H9 (cell line): ENCODE results near the gene BLACAT1. TPM values are rescaled to one million over a fixed set of nuclear protein-coding genes. Genes with fewer than 3 reads are reported as not detected.

Experiments used
- microRNA-seq: library from miRNA; unstranded; fragments of <30 nt; microRNA quantifications from one replicate; pipeline ENCODE4, GENCODE V29; 2020; ENCODE audit warnings: borderline microRNAs expressed
- total RNA-seq: library from RNA; stranded (reverse); gene quantifications from 2 replicates; pipeline ENCODE4 v1.2.1, GENCODE V29; 2021

Gene BLACAT1
- total RNA-seq, 1 experiment from 2014 or later, result 4.0 TPM

Small RNA genes lying within 50 kb of the gene (microRNA-seq; reads per million reads assigned to microRNA genes)
- 373 reads per million, percentile 86 among the genes with 10 or more reads in this experiment for gene MIR135B

Other genes with a start within 250 kb of the BLACAT1 start
- gene DSTYK, start 244.3 kb downstream of the BLACAT1 start, total RNA-seq, result 7.7 and 8.5 TPM in 2 replicates
- gene TMCC2, start 228.1 kb downstream of the BLACAT1 start, total RNA-seq, result 11.3 and 11.7 TPM in 2 replicates
- gene NUAK2, start 134.3 kb downstream of the BLACAT1 start, total RNA-seq, result 15.4 and 15.5 TPM in 2 replicates
- 0.96 and 1.0 TPM in 2 replicates for gene KLHDC8A, start 99.1 kb downstream of the BLACAT1 start, total RNA-seq
- 11.8 and 11.9 TPM in 2 replicates for gene LEMD1, start 34.0 kb downstream of the BLACAT1 start, total RNA-seq
- 34.6 and 38.5 TPM in 2 replicates for gene CDK18, start 48.6 kb upstream of the BLACAT1 start, total RNA-seq
- gene ELK4, start 176.0 kb upstream of the BLACAT1 start, total RNA-seq, result 28.7 and 31.2 TPM in 2 replicates
- gene SLC45A3, start 224.5 kb upstream of the BLACAT1 start, total RNA-seq, result 16.7 TPM in 2 replicates